ENCODE results near the gene COL24A1.

- TF ChIP-seq, protein P1, sequence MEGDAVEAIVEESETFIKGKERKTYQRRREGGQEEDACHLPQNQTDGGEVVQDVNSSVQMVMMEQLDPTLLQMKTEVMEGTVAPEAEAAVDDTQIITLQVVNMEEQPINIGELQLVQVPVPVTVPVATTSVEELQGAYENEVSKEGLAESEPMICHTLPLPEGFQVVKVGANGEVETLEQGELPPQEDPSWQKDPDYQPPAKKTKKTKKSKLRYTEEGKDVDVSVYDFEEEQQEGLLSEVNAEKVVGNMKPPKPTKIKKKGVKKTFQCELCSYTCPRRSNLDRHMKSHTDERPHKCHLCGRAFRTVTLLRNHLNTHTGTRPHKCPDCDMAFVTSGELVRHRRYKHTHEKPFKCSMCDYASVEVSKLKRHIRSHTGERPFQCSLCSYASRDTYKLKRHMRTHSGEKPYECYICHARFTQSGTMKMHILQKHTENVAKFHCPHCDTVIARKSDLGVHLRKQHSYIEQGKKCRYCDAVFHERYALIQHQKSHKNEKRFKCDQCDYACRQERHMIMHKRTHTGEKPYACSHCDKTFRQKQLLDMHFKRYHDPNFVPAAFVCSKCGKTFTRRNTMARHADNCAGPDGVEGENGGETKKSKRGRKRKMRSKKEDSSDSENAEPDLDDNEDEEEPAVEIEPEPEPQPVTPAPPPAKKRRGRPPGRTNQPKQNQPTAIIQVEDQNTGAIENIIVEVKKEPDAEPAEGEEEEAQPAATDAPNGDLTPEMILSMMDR (IDR thresholded peaks at IDR 0.05) = no peak
- TF ChIP-seq EP300 (IDR thresholded peaks at IDR 0.05) = no peak
Observed at GRCh38 chr1:86159800-86160199, 3.2 kb upstream of the COL24A1 start.
